Mucosa of gallbladder (tissue), 1 donor: ENCODE measurements around the gene KIFBP. TPM values are rescaled to one million over a fixed set of nuclear protein-coding genes. Genes with fewer than 3 reads are reported as not detected.
A peak's percentile ranks its signal among the peaks of the same experiment; 100 is the strongest.

Source experiments
- DNase-seq: peaks from one replicate; pipeline ENCODE4 v3.0.0-alpha.2; 2020; ENCODE audit warnings: low spot score
- total RNA-seq: library from RNA; stranded (reverse); gene quantifications from one replicate; pipeline ENCODE4 v1.2.1, GENCODE V29; 2021
- donor health status: DM: no; HTN: no; CAD: no.

Gene KIFBP
- total RNA-seq, 1 donor from 2014 or later = 27.7 TPM

- DNase-seq = no peak
Observed at GRCh38 chr10:69049566-69049961, 61.0 kb downstream of the KIFBP start.

DNA sequence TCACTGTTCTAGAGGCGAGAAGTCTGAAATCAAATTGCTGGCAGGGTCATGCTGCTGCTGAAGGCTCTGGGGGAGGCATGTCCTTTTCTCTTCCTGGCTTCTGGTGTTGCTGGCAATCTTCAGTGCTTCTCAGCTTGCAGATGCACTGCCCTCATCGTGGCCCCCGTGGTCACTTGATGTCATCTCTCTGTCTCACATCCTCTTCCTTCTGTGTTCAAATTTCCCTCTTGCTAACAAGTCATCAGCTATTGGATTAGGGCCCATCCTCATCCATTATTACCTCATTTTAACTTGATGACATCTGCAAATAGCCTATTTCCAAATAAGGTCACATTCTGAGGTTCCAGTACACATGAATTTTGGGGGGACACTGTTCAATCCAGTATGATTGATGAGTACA is 62.7 kb downstream of the KIFBP start:
- DNase-seq = peak; percentile 31

DNA sequence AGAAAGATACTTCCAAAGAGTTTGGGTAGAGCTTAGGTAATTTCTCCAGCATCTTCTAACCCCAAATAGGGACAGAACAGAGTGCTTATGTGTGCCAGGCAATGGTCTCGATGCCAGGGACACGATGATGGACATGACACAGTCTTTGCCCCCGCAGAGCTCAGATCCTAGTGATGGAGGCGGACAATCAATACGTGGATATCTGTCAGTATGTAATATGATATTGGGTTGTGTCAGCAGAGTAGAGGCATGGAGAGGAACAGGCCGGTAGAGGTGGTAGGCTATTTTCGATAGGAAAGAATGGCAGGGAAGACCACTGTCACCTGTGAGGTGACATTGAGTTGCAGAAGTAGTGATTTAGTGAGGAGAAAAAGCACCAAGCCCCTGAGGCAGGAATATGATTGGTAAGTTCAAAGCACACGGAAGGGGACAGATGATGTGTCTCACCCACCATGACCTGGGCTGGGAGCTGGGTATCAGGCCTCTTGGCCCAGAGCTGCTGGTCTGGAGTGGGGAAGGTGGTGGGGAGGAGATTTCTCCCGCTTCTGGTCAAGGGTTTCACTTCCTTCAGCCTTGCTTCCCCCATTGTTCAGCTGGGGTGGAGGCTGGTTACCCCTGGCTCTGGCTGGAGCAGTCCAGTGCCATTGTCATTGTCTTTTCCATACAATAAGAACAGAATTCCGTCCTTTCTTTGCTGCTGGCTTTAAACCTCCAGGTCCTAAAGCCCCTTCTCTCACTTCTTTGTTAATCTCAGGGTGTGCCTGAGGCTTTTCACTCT is 63.3 kb downstream of the KIFBP start:
- no peak for DNase-seq

DNA sequence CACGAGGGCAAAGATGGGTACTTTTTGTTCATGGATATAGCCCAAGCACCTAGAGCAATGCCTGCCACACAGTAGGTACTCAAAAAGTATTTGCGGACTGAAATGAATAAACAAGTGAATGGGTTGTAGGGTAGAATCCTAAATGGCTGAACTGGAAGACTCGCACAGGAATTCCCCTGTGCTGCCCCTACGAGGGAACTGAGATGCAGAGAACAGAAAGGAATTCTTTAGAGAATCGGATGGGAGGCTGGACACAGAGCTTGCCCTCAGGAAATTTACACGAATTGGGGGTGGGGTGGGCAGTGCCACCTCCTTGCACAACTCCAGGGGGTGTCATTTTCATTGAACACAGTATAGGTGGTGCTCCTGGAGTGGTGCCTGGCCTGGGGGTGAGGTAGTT is 64.1 kb downstream of the KIFBP start:
- no peak for DNase-seq

- no peak for DNase-seq
Observed at GRCh38 chr10:69055241-69055640, 66.6 kb downstream of the KIFBP start.

- DNase-seq = peak; percentile 21
Observed at GRCh38 chr10:69056129-69056528, 67.5 kb downstream of the KIFBP start.

GRCh38 chr10:69056536-69057260 is 68.1 kb downstream of the KIFBP start:
- DNase-seq = no peak

DNA sequence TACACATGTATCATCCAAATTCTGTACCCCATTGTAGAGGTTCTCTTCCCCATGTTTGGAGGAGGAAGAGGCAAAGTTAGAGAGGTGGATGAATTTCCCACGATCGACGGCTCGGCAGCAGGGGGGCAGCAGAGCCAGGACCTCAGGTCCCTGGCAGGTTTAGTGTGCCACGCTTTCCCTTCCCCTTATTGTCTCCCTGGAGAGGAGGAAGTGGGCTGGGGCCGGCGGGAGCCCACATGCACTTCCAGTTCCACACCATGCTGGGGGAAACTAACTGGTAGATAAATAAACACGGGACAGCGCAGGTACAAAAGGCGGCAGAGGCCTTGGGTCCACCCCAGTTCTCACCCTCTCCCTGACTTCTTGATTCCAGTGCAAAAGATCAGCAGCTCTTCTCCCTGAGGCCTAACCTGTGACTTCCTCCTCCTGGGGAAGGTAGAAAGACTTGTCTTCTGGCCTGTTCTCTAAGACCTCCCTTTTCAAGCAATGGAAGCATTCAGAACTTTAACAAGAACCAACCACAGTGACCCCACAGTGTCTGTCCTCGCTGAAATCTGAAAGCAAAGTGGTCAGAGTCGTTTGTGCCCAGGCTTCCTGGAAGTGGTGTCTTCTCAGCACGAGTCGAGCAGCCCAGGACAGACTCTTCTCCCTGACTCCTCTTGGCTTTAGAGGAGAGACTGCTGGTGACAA is 68.8 kb downstream of the KIFBP start:
- peak; percentile 27 for DNase-seq

- no peak for DNase-seq
Observed at GRCh38 chr10:69057951-69058297, 69.3 kb downstream of the KIFBP start.

DNA sequence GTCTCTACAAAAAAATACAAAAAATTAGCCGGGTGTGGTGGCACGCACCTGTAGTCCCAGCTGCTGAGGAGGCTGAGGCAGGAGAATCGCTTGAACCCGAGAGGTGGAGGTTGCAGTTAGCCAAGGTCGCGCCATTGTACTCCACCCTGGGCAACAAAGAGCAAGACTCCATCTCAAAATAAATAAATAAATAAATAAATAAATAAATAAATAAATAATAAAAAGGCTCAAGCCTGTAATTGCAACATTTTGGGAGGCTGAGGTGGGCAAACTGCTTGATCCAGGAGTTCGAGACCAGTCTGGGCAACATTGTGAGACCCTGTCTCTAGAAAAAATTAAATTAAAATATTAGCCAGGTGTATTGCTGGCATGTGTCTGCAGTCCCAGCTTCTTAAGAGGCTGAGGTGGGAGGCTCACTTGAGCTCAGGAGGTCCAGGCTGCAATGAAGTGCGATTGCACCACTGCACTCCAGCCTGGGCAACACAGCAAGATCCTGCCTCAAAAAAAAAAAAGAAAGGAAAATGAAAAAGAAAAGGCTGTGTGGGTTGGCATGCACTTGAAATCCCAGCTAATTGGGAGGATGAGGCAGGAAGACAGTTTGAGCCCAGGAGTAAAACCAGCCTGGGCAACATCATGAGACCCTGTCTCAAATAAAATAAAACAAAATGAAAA is 71.7 kb downstream of the KIFBP start:
- DNase-seq = no peak

DNA sequence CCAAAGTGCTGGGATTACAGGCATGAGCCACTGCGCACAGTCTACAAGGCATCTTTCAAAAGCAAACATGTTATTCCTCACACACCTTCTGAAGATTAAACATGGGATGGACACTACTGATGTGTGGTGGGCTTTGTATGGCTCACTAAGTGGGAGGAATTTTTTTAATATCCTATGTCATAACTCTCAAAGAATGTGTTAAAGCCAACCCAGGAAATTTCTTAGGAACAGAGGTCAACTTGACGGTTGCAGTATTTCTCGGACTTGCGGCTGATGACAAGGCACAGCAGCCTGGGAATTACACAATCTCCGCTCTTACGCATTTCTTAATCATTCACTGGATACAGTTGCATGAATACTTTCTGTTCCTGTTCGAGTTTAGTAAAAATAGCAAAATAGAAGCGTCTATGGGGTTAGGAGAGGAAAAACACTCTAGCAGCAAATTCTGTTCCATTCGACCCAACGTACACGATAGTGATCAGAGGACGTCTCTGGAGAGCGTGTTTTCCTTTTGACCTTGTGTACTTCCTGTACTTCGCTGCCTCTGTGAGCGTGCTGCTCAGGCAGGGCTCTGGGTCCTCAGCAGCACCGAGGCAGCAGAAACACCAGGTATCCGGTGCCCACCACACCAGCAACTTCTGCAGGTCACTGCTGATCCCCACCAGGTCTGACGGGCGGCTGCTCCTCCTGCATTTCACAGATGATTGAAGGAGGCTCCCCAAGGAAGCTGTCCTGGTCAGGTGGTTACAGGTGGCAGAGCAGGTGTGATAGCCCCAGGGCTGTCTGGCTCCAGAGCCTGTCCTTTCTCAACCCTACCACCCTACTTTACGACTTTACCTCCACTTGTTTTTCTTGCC is 72.9 kb downstream of the KIFBP start:
- DNase-seq = peak; percentile 76

DNA sequence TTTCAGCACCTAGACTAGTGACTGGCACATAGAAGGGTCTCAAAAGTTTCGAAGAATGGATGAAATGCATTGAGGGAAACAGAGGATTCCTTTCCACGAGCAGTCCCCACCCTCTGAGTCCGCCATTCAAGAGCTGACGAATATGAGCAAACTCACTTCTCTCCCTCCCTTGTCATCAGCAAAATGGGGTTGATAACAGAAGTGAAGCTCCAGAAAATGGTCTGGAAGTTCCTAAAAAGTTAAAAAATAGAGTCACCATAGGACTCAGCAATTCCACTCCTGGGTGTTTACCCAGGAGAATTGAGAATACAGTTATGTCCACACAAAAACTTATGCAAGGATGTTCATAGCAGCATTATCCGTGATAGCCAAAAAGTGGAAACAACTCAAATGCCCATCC is 74.3 kb downstream of the KIFBP start:
- DNase-seq = no peak

DNA sequence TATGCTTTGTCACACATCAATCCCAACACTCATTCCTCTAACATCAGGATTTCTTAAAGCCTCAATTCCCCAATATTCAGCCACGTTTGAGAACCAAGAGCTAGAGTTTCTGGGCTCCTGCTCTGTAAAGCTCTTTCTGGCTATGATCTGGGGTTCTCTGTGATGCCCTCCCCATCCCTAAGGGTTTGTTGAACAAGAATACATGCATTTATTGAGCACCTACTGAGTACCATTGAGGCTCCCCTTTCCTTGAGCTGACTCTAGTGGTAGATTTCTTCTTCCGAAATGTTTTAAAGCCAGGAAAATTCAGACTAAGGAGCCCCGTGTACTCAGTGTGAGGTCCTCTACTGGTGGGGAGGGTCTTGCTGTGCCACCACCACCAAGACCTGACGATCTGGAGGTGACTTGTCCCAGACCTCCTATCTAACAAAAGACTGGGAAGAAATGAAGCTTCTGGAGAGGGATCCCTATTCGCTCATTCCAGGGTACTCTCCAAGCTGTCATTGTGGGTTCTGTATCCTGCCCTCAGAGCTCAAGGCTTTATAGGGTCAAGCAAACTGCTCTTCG is 76.2 kb downstream of the KIFBP start:
- DNase-seq = no peak

GRCh38 chr10:69065406-69066361 is 77.1 kb downstream of the KIFBP start:
- no peak for DNase-seq

Other genes starting within 250 kb of the KIFBP start
- 2.6 TPM for gene STOX1, start 161.3 kb upstream of the KIFBP start, total RNA-seq
- gene DDX50, start 87.5 kb upstream of the KIFBP start, total RNA-seq = 30.9 TPM
- gene DDX21, start 32.6 kb upstream of the KIFBP start, total RNA-seq = 28.2 TPM
- 91.4 TPM for gene SRGN, start 99.3 kb downstream of the KIFBP start, total RNA-seq
- gene VPS26A, start 135.4 kb downstream of the KIFBP start, total RNA-seq = 39.7 TPM
- gene SUPV3L1, start 191.4 kb downstream of the KIFBP start, total RNA-seq = 21.8 TPM
- gene HKDC1, start 231.5 kb downstream of the KIFBP start, total RNA-seq = 41.2 TPM